Measurements from ENCODE around the gene UST.

Gene UST

DNA sequence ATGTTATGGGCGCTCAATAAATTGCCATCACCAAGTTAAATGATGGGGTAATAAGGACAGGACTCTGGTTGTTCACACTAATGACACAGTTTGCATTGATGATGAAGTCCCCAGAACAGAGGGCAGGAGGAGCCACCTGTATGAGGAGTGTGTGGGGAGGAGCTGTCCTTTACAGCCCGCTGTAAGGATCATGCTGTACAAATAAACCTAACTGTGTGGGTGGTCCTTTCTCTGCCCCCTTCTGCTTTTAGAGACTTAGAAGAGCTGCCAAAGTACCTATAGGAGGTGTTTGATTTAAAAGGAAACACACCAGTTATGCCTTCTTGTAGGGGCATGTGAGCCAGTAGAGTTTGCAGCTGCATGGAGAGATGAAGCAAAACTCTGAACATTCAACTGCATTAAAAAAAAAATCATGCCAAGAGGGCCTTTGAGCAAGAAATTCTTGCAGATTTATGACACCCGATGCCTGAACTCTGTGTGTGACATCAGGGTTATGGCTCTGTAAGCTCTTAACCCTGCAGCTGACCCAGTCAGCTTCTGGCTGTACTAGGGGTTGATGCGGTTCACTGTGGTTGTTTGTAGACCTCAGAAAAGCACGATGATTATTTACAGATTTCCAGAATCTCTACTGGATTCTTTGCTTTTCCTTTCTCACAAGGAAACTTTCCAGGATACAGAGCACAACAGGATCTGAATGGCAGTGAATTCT is 67.4 kb downstream of the UST start:
- TF ChIP-seq POU2F2 (IDR thresholded peaks at IDR 0.05; ENCODE audit: low read depth, low read length) (no peak), SPI1 (IDR thresholded peaks at IDR 0.05; ENCODE audit: low read depth, low read length) (no peak), TAF1 (IDR thresholded peaks at IDR 0.05; ENCODE audit: low read depth, low read length) (no peak), POLR2AphosphoS5 (IDR thresholded peaks at IDR 0.05; ENCODE audit: low read depth, low read length) (no peak), POLR2A (IDR thresholded peaks at IDR 0.05; ENCODE audit: low read depth, low read length) (no peak), PAX5 (IDR thresholded peaks at IDR 0.05; ENCODE audit: insufficient read depth, low read length, severe bottlenecking) (no peak)
- DNase-seq (ENCODE audit: insufficient read length, low spot score) (no peak), FAIRE-seq (no peak)

DNA sequence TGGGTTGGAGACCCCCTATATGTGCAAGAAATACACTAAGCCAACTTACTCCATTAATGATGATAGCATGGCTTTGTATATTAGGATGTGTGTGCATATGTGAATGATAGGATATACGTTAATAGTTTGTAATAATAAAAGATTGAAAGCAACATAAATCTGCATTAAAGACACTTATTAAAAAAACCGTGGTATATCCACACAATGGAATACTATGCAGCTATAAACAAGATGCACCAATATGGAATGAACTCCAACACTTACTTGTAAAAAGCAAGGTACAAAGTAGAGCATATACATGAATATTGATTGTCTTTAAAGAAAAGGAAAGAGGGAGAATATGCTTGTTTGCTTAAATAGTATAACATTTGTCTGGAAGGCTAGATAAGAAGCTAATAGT is 68.0 kb downstream of the UST start:
- TF ChIP-seq PAX5 (IDR thresholded peaks at IDR 0.05; ENCODE audit: insufficient read depth, low read length, severe bottlenecking) (no peak), POLR2AphosphoS5 (IDR thresholded peaks at IDR 0.05; ENCODE audit: low read depth, low read length) (no peak), POLR2A (IDR thresholded peaks at IDR 0.05; ENCODE audit: low read depth, low read length) (no peak)
- FAIRE-seq, result no peak

DNA sequence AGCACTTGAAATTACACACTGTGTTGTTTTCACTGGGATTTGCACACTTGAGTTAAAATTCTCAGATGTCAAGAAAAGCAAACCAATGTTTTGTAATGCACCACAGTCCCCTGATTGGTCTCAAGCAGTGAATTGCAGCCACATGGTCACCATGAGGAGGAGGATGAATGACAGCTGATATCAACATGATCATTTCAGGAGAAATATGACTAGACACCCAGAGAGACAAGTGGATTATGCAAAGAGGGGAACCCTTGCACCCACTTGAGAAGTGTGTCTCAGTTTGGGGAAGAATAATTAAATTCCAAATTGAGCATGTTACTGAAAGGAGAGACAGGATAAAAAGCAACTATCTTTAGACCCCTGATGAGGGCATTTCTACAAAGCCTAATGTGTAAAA is 69.3 kb downstream of the UST start:
- no peak for FAIRE-seq
- DNase-seq (ENCODE audit: insufficient read length, low spot score), result no peak
- no peak for TF ChIP-seq PAX5 (IDR thresholded peaks at IDR 0.05; ENCODE audit: insufficient read depth, low read length, severe bottlenecking)
- no peak for TF ChIP-seq POU2F2 (IDR thresholded peaks at IDR 0.05; ENCODE audit: low read depth, low read length)
- no peak for TF ChIP-seq POLR2AphosphoS5 (IDR thresholded peaks at IDR 0.05; ENCODE audit: low read depth, low read length)
- TF ChIP-seq SPI1 (IDR thresholded peaks at IDR 0.05; ENCODE audit: low read depth, low read length), result no peak
- TF ChIP-seq POLR2A (IDR thresholded peaks at IDR 0.05; ENCODE audit: low read depth, low read length), result no peak
- no peak for TF ChIP-seq TAF1 (IDR thresholded peaks at IDR 0.05; ENCODE audit: low read depth, low read length)

More for the DNA sequence above, 68.0 kb downstream of the UST start:
- no peak for DNase-seq (ENCODE audit: insufficient read length, low spot score)

DNA sequence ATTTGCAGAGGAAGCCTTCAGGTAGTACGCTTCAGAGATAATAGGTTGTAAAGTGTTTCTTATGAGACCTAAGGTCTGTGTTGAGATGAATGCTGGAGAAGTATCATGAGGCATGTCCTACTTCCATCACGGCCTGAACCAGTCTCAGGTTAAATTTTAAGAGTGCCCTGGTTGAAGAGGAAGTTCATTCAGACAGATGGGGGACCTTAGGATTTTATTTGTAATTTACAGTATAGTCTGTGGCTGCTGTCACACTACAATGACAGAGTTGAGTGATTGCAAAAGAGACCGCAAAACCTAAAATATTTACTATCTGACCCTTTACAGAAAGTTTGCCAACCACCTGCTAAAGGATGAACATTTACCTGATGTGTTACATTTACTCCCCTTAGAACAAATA is 70.9 kb downstream of the UST start:
- DNase-seq (ENCODE audit: insufficient read length, low spot score) (no peak), FAIRE-seq (peak; percentile 60)
- TF ChIP-seq TAF1 (IDR thresholded peaks at IDR 0.05; ENCODE audit: low read depth, low read length), result no peak
- no peak for TF ChIP-seq POU2F2 (IDR thresholded peaks at IDR 0.05; ENCODE audit: low read depth, low read length)
- TF ChIP-seq POLR2A (IDR thresholded peaks at IDR 0.05; ENCODE audit: low read depth, low read length), result no peak
- TF ChIP-seq POLR2AphosphoS5 (IDR thresholded peaks at IDR 0.05; ENCODE audit: low read depth, low read length), result no peak
- no peak for TF ChIP-seq PAX5 (IDR thresholded peaks at IDR 0.05; ENCODE audit: insufficient read depth, low read length, severe bottlenecking)
- TF ChIP-seq SPI1 (IDR thresholded peaks at IDR 0.05; ENCODE audit: low read depth, low read length), result no peak

DNA sequence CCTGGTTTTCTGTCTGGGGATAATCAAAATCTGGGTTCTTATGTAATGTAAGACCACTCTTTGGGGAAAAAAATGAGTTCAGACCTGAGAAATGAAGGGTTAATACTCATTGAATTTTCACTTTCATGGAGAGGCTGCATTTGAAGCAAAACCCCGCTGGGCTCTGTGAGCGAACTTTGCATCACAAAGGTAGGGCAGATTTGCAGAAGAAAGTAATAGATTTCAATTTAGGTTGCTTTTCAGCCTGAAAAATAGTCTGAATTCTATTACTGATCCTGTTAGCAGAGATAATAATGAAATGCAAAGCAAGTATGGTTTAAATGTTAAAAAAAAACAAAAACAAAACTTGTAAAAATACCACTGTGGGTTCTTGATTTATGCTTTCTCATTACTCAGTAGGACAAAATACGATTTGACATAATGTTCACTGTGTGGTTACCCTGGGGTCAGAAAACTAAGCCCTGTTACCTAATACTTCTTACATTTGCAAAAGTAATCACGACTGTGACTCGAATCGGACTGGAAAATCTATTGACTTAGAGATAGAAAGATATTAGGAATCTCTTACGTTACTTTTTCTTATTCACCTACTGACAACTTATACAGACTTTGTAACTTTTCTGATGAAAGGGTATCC is 72.2 kb downstream of the UST start:
- TF ChIP-seq POU2F2 (IDR thresholded peaks at IDR 0.05; ENCODE audit: low read depth, low read length), result no peak
- no peak for TF ChIP-seq POLR2AphosphoS5 (IDR thresholded peaks at IDR 0.05; ENCODE audit: low read depth, low read length)
- TF ChIP-seq TAF1 (IDR thresholded peaks at IDR 0.05; ENCODE audit: low read depth, low read length), result no peak
- no peak for TF ChIP-seq POLR2A (IDR thresholded peaks at IDR 0.05; ENCODE audit: low read depth, low read length)
- no peak for TF ChIP-seq SPI1 (IDR thresholded peaks at IDR 0.05; ENCODE audit: low read depth, low read length)
- TF ChIP-seq PAX5 (IDR thresholded peaks at IDR 0.05; ENCODE audit: insufficient read depth, low read length, severe bottlenecking), result no peak
- DNase-seq (ENCODE audit: insufficient read length, low spot score), result no peak
- FAIRE-seq, result no peak

DNA sequence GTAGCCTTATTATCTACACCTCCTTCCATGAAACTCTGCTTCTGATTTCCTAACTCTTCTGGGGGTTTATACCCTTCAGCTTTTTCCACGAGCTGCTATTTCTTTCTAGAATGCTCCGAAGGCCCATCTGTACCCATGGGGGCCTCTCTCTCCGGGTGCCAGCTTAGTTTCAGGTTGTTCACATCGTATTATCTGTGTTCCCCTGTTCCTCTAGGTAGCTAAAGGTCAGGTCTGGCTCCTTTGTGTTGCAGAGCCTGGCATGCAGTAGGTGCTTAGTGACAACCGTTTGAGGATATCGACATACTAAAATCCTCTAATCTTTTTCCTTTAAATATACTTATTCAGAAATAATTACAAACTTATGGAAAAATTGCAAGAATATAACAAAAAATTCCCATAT is 73.0 kb downstream of the UST start:
- FAIRE-seq (no peak), DNase-seq (ENCODE audit: insufficient read length, low spot score) (no peak)
- TF ChIP-seq POU2F2 (IDR thresholded peaks at IDR 0.05; ENCODE audit: low read depth, low read length) (no peak), SPI1 (IDR thresholded peaks at IDR 0.05; ENCODE audit: low read depth, low read length) (no peak), PAX5 (IDR thresholded peaks at IDR 0.05; ENCODE audit: insufficient read depth, low read length, severe bottlenecking) (no peak), POLR2A (IDR thresholded peaks at IDR 0.05; ENCODE audit: low read depth, low read length) (no peak), POLR2AphosphoS5 (IDR thresholded peaks at IDR 0.05; ENCODE audit: low read depth, low read length) (no peak), TAF1 (IDR thresholded peaks at IDR 0.05; ENCODE audit: low read depth, low read length) (no peak)

DNA sequence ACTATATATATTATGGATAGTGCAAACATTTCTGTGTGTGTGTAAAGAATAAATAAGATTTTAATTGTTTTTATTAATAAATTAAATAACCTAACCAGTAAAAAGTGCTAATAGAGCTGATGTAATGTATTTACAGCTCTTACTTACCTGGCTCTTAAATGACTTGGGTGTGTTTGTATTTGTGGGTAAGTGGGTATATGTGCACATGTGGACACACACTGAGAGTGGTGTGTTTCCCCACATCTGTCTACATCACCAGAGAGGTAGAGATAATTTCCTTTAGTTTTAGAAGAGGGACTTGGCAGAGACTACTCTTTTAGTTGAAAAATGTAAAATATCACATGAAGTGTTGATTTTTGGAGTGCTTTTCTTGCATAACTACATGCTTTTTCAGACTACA is 76.0 kb downstream of the UST start:
- no peak for FAIRE-seq
- no peak for DNase-seq (ENCODE audit: insufficient read length, low spot score)
- no peak for TF ChIP-seq POU2F2 (IDR thresholded peaks at IDR 0.05; ENCODE audit: low read depth, low read length)
- no peak for TF ChIP-seq TAF1 (IDR thresholded peaks at IDR 0.05; ENCODE audit: low read depth, low read length)
- no peak for TF ChIP-seq SPI1 (IDR thresholded peaks at IDR 0.05; ENCODE audit: low read depth, low read length)
- TF ChIP-seq POLR2A (IDR thresholded peaks at IDR 0.05; ENCODE audit: low read depth, low read length), result no peak
- no peak for TF ChIP-seq PAX5 (IDR thresholded peaks at IDR 0.05; ENCODE audit: insufficient read depth, low read length, severe bottlenecking)
- TF ChIP-seq POLR2AphosphoS5 (IDR thresholded peaks at IDR 0.05; ENCODE audit: low read depth, low read length), result no peak

DNA sequence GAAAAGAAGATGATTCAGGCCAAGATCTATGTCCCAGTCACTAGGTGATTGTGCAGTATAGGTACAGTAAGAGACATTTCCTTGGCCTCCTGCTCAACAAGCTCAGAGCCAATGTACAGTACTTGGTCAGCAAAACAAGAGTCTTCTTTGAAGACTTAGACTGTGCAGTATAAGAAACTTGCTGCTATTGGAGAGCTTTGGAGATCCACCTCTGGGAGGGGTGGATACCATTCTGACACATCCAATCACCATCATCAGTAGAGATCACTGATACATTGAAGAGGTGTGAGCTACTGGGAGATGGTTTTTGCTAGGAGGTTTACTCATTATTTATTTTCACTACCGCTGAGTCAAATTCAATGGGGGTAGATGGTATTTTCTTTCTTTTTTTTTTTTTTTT is 77.5 kb downstream of the UST start:
- FAIRE-seq (no peak), DNase-seq (ENCODE audit: insufficient read length, low spot score) (no peak)
- TF ChIP-seq SPI1 (IDR thresholded peaks at IDR 0.05; ENCODE audit: low read depth, low read length), result no peak
- TF ChIP-seq PAX5 (IDR thresholded peaks at IDR 0.05; ENCODE audit: insufficient read depth, low read length, severe bottlenecking), result no peak
- no peak for TF ChIP-seq TAF1 (IDR thresholded peaks at IDR 0.05; ENCODE audit: low read depth, low read length)
- no peak for TF ChIP-seq POLR2A (IDR thresholded peaks at IDR 0.05; ENCODE audit: low read depth, low read length)
- no peak for TF ChIP-seq POLR2AphosphoS5 (IDR thresholded peaks at IDR 0.05; ENCODE audit: low read depth, low read length)
- TF ChIP-seq POU2F2 (IDR thresholded peaks at IDR 0.05; ENCODE audit: low read depth, low read length), result no peak

DNA sequence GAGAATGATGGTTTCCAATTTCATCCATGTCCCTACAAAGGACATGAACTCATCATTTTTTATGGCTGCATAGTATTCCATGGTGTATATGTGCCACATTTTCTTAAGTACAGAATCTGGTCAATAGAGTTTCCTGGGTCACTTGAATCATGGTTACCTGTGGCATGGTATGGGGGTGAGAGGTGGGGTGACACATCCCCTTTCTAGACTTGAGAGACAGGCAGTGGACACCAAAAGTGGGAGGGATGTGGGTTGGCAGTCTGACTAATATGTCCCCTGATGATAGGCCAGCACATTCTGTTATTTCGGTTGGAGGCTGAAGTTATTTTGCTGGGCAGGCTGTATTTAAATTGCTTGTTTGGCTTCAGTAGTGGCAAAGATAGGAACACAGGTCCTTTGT is 78.1 kb downstream of the UST start:
- TF ChIP-seq TAF1 (IDR thresholded peaks at IDR 0.05; ENCODE audit: low read depth, low read length), result no peak
- TF ChIP-seq POLR2A (IDR thresholded peaks at IDR 0.05; ENCODE audit: low read depth, low read length), result no peak
- TF ChIP-seq POU2F2 (IDR thresholded peaks at IDR 0.05; ENCODE audit: low read depth, low read length), result no peak
- no peak for TF ChIP-seq POLR2AphosphoS5 (IDR thresholded peaks at IDR 0.05; ENCODE audit: low read depth, low read length)
- TF ChIP-seq SPI1 (IDR thresholded peaks at IDR 0.05; ENCODE audit: low read depth, low read length), result no peak
- TF ChIP-seq PAX5 (IDR thresholded peaks at IDR 0.05; ENCODE audit: insufficient read depth, low read length, severe bottlenecking), result no peak
- FAIRE-seq (no peak), DNase-seq (ENCODE audit: insufficient read length, low spot score) (no peak)

All from GM12891 (cell line).